IMR-90 (cell line): Measurements from ENCODE around the gene MMAB. TPM values are rescaled to one million over a fixed set of nuclear protein-coding genes. Genes with fewer than 3 reads are reported as not detected.

Experiments
- ATAC-seq: fragments of 200-7000 bp; cut with Tn5 transposase; 2 replicates; pipeline ENCODE4 v1.9.1; 2020; ENCODE audit warnings: low read depth, mild to moderate bottlenecking, moderate library complexity
- BruUV-seq: library from RNA; stranded (reverse); fragments of 400-500 nt; replicated peaks from 2 replicates; lab custom pipeline; 2021; lab: Mats Ljungman, UMichigan
- CTCF ChIA-PET: fragments of 300-600 bp; formaldehyde crosslinking; extraction: SDS; loops from one replicate; lab custom pipeline; 2021; ENCODE audit warnings: antibody characterized with exemption; lab: Yijun Ruan, JAX
- POLR2A ChIA-PET: fragments of 300-600 bp; sonication (Branson Sonifier 250); formaldehyde crosslinking; loops from one replicate; lab custom pipeline; 2022; ENCODE audit warnings: antibody characterized with exemption; ENCODE audit not compliant: unreplicated experiment; lab: Charles Lee
- DNase-seq: peaks from one replicate; pipeline ENCODE4 v3.0.0; 2013
- H2AFZ ChIP-seq: replicated peaks from 2 replicates; pipeline ENCODE3; 2013; ENCODE audit warnings: low read length, mild to moderate bottlenecking; ENCODE audit not compliant: poor library complexity
- H2AK5ac ChIP-seq: 2 replicates; pipeline ENCODE4 v1.6.1; 2013; ENCODE audit warnings: low read depth, low read length, inconsistent platforms
- H2AK9ac ChIP-seq: replicated peaks from 2 replicates; pipeline ENCODE3; 2013; ENCODE audit warnings: mild to moderate bottlenecking, low read depth, low read length, moderate library complexity; ENCODE audit not compliant: poor library complexity
- H2BK120ac ChIP-seq: 2 replicates; pipeline ENCODE4 v1.6.1; 2013; ENCODE audit warnings: low read depth, low read length, inconsistent platforms
- H2BK15ac ChIP-seq: 3 replicates; pipeline ENCODE4 v1.6.1; 2013; ENCODE audit warnings: low read depth, low read length, inconsistent platforms
- H2BK20ac ChIP-seq: 2 replicates; pipeline ENCODE4 v1.6.1; 2013; ENCODE audit warnings: low read depth, mild to moderate bottlenecking, inconsistent platforms, low read length, moderate library complexity
- H2BK5ac ChIP-seq: 2 replicates; pipeline ENCODE4 v1.6.1; 2013; ENCODE audit warnings: mild to moderate bottlenecking, low read depth, low read length, inconsistent platforms; ENCODE audit not compliant: poor library complexity, severe bottlenecking
- H3K14ac ChIP-seq: replicated peaks from 2 replicates; pipeline ENCODE4 v1.6.1; 2013; ENCODE audit warnings: low read depth, low read length, inconsistent platforms
- H3K18ac ChIP-seq: 2 replicates; pipeline ENCODE4 v1.6.1; 2013; ENCODE audit warnings: low read depth, low read length, control low read depth
- H3K23ac ChIP-seq: 2 replicates; pipeline ENCODE4 v1.6.1; 2013; ENCODE audit warnings: low read depth, low read length, inconsistent platforms
- H3K27ac ChIP-seq: 2 replicates; pipeline ENCODE4 v1.5.1; 2013; ENCODE audit warnings: mild to moderate bottlenecking, control low read depth, low read length; ENCODE audit not compliant: insufficient read depth
- H3K27me3 ChIP-seq: 2 replicates; pipeline ENCODE4 v1.6.1; 2013; ENCODE audit warnings: low read length; ENCODE audit not compliant: control insufficient read depth, insufficient read depth
- H3K36me3 ChIP-seq: 2 replicates; pipeline ENCODE4 v1.6.1; 2013; ENCODE audit warnings: low read length, mixed read lengths; ENCODE audit not compliant: control insufficient read depth, insufficient read depth
- H3K4ac ChIP-seq: 2 replicates; pipeline ENCODE4 v1.6.1; 2013; ENCODE audit warnings: low read depth, low read length, inconsistent platforms
- H3K4me1 ChIP-seq: 2 replicates; pipeline ENCODE4 v1.6.1; 2013; ENCODE audit warnings: low read length, mixed read lengths; ENCODE audit not compliant: control insufficient read depth, insufficient read depth
- H3K4me2 ChIP-seq: 2 replicates; pipeline ENCODE4 v1.6.1; 2013; ENCODE audit warnings: low read depth, mild to moderate bottlenecking, control low read depth, low read length, moderate library complexity
- H3K4me3 ChIP-seq: 2 replicates; pipeline ENCODE4 v1.5.1; 2013; ENCODE audit warnings: low read depth, mild to moderate bottlenecking, control low read depth, low read length, moderate library complexity; ENCODE audit not compliant: insufficient read depth
- H3K56ac ChIP-seq: 2 replicates; pipeline ENCODE4 v1.6.1; 2013; ENCODE audit warnings: low read length, inconsistent platforms; ENCODE audit not compliant: insufficient read depth; ENCODE audit errors: extremely low read depth
- H3K79me1 ChIP-seq, 2 experiments: 2 replicates each; pipeline ENCODE4 v1.6.1; 2013; ENCODE audit warnings: low read length in 2 of 2, inconsistent platforms in 1 of 2, low read depth in 1 of 2
- H3K9ac ChIP-seq: 2 replicates; pipeline ENCODE4 v1.6.1; 2013; ENCODE audit warnings: low read depth, low read length, control low read depth
- H3K9me1 ChIP-seq: 2 replicates; pipeline ENCODE4 v1.6.1; 2013; ENCODE audit warnings: low read length, inconsistent platforms; ENCODE audit not compliant: insufficient read depth
- H3K9me3 ChIP-seq: 2 replicates; pipeline ENCODE4 v1.6.1; 2013; ENCODE audit warnings: low read length; ENCODE audit not compliant: control insufficient read depth, insufficient read depth
- H4K20me1 ChIP-seq: 2 replicates; pipeline ENCODE4 v1.6.1; 2013; ENCODE audit warnings: low read length, inconsistent platforms; ENCODE audit not compliant: insufficient read depth
- H4K5ac ChIP-seq: 2 replicates; pipeline ENCODE4 v1.6.1; 2013; ENCODE audit warnings: mild to moderate bottlenecking, low read depth, low read length, control low read depth
- H4K8ac ChIP-seq, 2 experiments: 2 replicates each; pipeline ENCODE4 v1.6.1; 2013; ENCODE audit warnings: low read depth in 2 of 2, low read length in 2 of 2, control low read depth in 1 of 2, inconsistent platforms in 1 of 2
- H4K91ac ChIP-seq: 2 replicates; pipeline ENCODE4 v1.6.1; 2013; ENCODE audit warnings: low read depth, low read length, inconsistent platforms; ENCODE audit not compliant: insufficient read depth
- CEBPB ChIP-seq: IDR thresholded peaks from 2 replicates; pipeline ENCODE4 v1.6.1; 2012; ENCODE audit warnings: low read depth, low read length, improper control_type of control experiment
- CHD1 ChIP-seq: IDR thresholded peaks from 2 replicates; pipeline ENCODE4 v1.6.1; 2012; ENCODE audit warnings: low read depth, low read length, improper control_type of control experiment
- ELK1 ChIP-seq: fragments of 150-350 bp; IDR thresholded peaks from 2 replicates; pipeline ENCODE4 v1.6.1; 2016; ENCODE audit warnings: low read depth, mild to moderate bottlenecking, low read length, moderate library complexity, borderline replicate concordance
- FOS ChIP-seq: fragments of 150-350 bp; IDR thresholded peaks from 2 replicates; pipeline ENCODE4 v1.6.1; 2016; ENCODE audit warnings: low read depth, low read length
- MAFK ChIP-seq: IDR thresholded peaks from 2 replicates; pipeline ENCODE4 v1.6.1; 2012; ENCODE audit warnings: low read depth, low read length, improper control_type of control experiment
- MAZ ChIP-seq: IDR thresholded peaks from 2 replicates; pipeline ENCODE4 v1.6.1; 2012; ENCODE audit warnings: low read depth, mild to moderate bottlenecking, low read length, improper control_type of control experiment, moderate library complexity, borderline replicate concordance
- MXI1 ChIP-seq: IDR thresholded peaks from 2 replicates; pipeline ENCODE4 v1.6.1; 2012; ENCODE audit warnings: low read depth, mild to moderate bottlenecking, low read length, moderate library complexity, borderline replicate concordance
- NFE2L2 ChIP-seq: fragments of 150-350 bp; IDR thresholded peaks from 2 replicates; pipeline ENCODE4 v1.6.1; 2016; ENCODE audit warnings: low read depth, mild to moderate bottlenecking, low read length
- RAD21 ChIP-seq: IDR thresholded peaks from 2 replicates; pipeline ENCODE4 v1.6.1; 2012; ENCODE audit warnings: low read length, improper control_type of control experiment
- RFX5 ChIP-seq: IDR thresholded peaks from 2 replicates; pipeline ENCODE4 v1.8.0; 2012; ENCODE audit warnings: low read depth, mild to moderate bottlenecking, low read length, moderate library complexity
- SMC3 ChIP-seq: fragments of 150-350 bp; IDR thresholded peaks from 2 replicates; pipeline ENCODE4 v1.6.1; 2016; ENCODE audit warnings: low read depth, mild to moderate bottlenecking, antibody characterized with exemption, low read length, moderate library complexity
- USF2 ChIP-seq: fragments of 150-350 bp; IDR thresholded peaks from 2 replicates; pipeline ENCODE4 v1.6.1; 2017; ENCODE audit warnings: mild to moderate bottlenecking, antibody characterized with exemption, low read length, low read depth
- WGBS, 2 experiments: methylation state at CpG; one replicate each; pipeline versions ENCODE4 v1.1.5 to v1.1.7; 2013; ENCODE audit warnings: missing lambda C conversion rate in 2 of 2; ENCODE audit not compliant: insufficient read length in 1 of 2; ENCODE audit errors: extremely low coverage in 2 of 2; 5-methylcytosine and 5-hydroxymethylcytosine counted together
- dilution Hi-C: fragments of 300-500 bp; cut with HindIII; formaldehyde crosslinking; loops from one replicate; pipeline ENCODE4 v1.14.3; 2018; ENCODE audit warnings: low sequenced_read_pairs; ENCODE audit not compliant: unreplicated experiment
- in situ Hi-C: fragments of 300-500 bp; cut with MboI; formaldehyde crosslinking; loops from 3 replicates; pipeline ENCODE4 v1.14.3; 2019; ENCODE audit warnings: low sequenced_read_pairs, inconsistent platforms, mixed read lengths
- intact Hi-C: fragments of 100-400 bp; cut with micrococcal nuclease; formaldehyde crosslinking; loops from 2 replicates; pipeline ENCODE4 v1.10.0; 2022
- polyA plus RNA-seq, 3 experiments: library from polyadenylated mRNA; depleted of rRNA; stranded (reverse); fragments of >200 nt; gene quantifications; 2 replicates each; pipeline ENCODE4 v1.2.3, GENCODE V29; 2012; ENCODE audit warnings: low replicate concordance in 1 of 3
- total RNA-seq: library from RNA; depleted of rRNA; stranded (reverse); fragments of >200 nt; gene quantifications from 2 replicates; pipeline ENCODE4 v1.2.3, GENCODE V29; 2012

The MMAB gene
- total and polyA plus RNA-seq, 2 of the 4 experiments (the other 2 are of a cell fraction), result 16.5 to 16.9 TPM

- Histone ChIP-seq H2BK15ac (no peak overlapping the region), H4K91ac (no peak overlapping the region), H3K18ac (no peak overlapping the region), H2AK9ac (no peak overlapping the region), H2BK120ac (no peak overlapping the region), H3K79me1 (no peaks in the 10 kb centered on the region), H3K56ac (no peak overlapping the region), H3K9ac (no peak overlapping the region), H4K20me1 (no peaks in the 10 kb centered on the region), H3K23ac (no peak overlapping the region), H4K5ac (no peak overlapping the region), H3K4me1 (no peaks in the 10 kb centered on the region), H2AFZ (no peak overlapping the region), H3K14ac (no peak overlapping the region), H3K27me3 (peaks cover 46% of the 10 kb centered on the region), H2BK5ac (no peak overlapping the region), H3K4me2 (no peak overlapping the region), H3K36me3 (no peaks in the 10 kb centered on the region), H3K4ac (no peak overlapping the region), H3K4me3 (no peak overlapping the region), H3K27ac (no peak overlapping the region), H3K9me3 (no peaks in the 10 kb centered on the region), H2BK20ac (no peak overlapping the region), H4K8ac (no peak overlapping the region), H3K9me1 (no peaks in the 10 kb centered on the region), H2AK5ac (no peak overlapping the region)
- POLR2A ChIA-PET, result no interaction called here
- CTCF ChIA-PET, result no interaction called here
- in situ Hi-C loops, result no loop called here
- intact Hi-C loops, result no loop called here
- no peak for TF ChIP-seq RAD21
- no peak for TF ChIP-seq MAFK
- no peak for TF ChIP-seq FOS
- no peak for TF ChIP-seq CEBPB
- no peak for TF ChIP-seq MAZ
- TF ChIP-seq RFX5, result no peak
- TF ChIP-seq CHD1, result no peak
- TF ChIP-seq MXI1, result no peak
- no peak for TF ChIP-seq USF2
- TF ChIP-seq NFE2L2, result no peak
- TF ChIP-seq SMC3, result no peak
- no peak for TF ChIP-seq ELK1
- WGBS, 2 experiments, result no CpG with 5 or more reads among the region's 6 CpGs
- dilution Hi-C loops, result no loop called here
- DNase-seq (no peak), ATAC-seq (no peak)
- BruUV-seq, result no TSS peak
These were observed 22.2 kb downstream of the MMAB start for GRCh38 chr12:109551108-109551507.
